ENCODE measurements around the gene SLC35E4.

The SLC35E4 gene

GRCh38 chr22:30694640-30695350 lies 59.2 kb downstream of the SLC35E4 start, which contains the start of gene OSBP2:
OSBP2 (plus strand) TSS chr22:30694874; CDS start chr22:30694910, 36 bp downstream.
- DNase-seq, result no peak

- DNase-seq, result no peak
Measured at GRCh38 chr22:30695351-30695851, 59.8 kb downstream of the SLC35E4 start.

- no peak for DNase-seq
Measured at GRCh38 chr22:30695871-30696655, 60.5 kb downstream of the SLC35E4 start.
